ENCODE results near the gene HES3. TPM values are rescaled to one million over a fixed set of nuclear protein-coding genes. Genes with fewer than 3 reads are reported as not detected.
A peak's percentile ranks its signal among the peaks of the same experiment; 100 is the strongest.

Gene HES3, protein sequence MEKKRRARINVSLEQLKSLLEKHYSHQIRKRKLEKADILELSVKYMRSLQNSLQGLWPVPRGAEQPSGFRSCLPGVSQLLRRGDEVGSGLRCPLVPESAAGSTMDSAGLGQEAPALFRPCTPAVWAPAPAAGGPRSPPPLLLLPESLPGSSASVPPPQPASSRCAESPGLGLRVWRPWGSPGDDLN
- total RNA-seq: not detected in 2 replicates

DNA sequence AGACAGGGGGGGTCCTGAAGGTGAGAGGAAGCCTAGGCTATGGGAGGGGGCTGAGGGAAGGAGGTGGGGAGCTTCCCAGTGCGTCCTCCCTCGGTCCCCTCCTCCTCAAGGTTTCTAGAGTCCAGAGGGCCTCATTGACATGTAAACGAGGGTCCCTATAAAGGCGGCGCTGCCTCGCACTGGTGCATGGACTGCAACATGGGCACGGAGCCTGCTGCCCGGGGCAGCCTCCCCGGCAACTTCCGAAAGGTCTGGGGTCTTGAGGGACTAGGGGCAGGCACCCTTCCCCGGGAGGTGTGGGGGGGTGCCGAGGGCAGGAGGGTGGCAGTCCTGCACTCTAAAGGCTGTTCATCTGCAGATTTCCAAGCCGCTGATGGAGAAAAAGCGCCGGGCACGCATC is at the start of gene HES3:
HES3 (plus strand) TSS at position 187 of the 400 bp plus-strand sequence; CDS start at position 374, 187 bp downstream.
- no peak for DNase-seq

DNA sequence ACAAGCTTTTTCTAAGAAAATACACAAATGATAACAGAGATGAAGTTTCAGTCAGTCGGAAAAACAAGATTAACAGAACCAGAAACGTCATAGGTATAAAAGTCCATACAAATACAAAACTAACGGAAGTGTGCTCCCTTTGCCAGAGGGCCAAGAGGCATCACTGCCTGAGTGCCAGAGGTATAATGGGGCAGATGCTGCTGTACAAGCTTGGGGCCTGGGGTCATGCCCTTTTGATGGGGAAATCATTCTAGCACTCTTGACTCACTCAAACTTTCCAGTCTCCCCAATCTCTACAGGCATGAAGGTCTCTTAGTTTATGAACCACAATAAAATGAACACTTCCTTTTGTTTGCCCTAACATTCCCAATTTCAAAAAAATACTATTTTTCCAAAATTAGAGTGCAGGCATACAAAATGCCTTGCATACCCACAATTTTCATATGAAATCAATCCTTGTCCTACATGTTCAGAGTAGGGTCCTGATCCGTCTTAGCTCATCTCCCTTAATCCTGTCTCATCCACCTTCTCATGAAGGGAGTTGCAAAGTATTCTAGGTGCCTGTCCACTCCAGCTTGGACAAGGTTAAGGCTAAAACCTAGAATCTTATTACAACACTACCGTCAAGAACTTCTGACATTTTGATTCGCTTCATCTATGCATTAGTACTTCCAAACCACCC is 46.1 kb upstream of the HES3 start:
- DNase-seq: no peak

DNA sequence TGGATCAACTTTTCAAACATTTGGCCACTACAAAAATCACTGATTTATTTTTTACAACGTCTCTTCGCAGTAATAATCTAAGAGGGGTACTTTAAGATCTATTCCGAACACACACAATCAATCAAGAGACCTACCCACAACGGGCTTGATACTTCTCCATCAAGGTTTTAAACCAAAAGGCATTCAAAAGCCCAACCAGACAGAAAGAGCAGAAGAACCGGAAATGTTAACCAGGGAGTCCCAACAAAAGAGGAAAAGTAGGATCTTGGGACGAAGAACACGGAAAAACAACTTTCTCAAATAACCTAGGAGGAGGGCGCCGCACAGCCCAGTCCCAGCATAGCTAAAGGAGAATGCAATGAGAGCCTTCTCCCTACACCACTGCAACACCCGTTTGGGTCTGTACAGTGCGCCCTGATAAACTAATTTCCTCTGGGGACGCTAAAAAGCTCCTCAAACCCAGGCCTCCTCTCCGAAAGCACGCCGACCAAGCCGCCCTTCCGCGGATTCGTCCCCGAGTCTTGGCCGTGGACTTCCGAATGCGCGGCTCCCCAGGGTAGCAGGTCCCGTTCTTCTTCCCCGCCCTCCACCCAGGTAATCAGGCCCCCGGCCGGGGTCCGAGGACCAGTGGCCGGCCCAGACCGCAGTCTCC is 45.2 kb upstream of the HES3 start:
- peak; percentile 46 for DNase-seq

DNA sequence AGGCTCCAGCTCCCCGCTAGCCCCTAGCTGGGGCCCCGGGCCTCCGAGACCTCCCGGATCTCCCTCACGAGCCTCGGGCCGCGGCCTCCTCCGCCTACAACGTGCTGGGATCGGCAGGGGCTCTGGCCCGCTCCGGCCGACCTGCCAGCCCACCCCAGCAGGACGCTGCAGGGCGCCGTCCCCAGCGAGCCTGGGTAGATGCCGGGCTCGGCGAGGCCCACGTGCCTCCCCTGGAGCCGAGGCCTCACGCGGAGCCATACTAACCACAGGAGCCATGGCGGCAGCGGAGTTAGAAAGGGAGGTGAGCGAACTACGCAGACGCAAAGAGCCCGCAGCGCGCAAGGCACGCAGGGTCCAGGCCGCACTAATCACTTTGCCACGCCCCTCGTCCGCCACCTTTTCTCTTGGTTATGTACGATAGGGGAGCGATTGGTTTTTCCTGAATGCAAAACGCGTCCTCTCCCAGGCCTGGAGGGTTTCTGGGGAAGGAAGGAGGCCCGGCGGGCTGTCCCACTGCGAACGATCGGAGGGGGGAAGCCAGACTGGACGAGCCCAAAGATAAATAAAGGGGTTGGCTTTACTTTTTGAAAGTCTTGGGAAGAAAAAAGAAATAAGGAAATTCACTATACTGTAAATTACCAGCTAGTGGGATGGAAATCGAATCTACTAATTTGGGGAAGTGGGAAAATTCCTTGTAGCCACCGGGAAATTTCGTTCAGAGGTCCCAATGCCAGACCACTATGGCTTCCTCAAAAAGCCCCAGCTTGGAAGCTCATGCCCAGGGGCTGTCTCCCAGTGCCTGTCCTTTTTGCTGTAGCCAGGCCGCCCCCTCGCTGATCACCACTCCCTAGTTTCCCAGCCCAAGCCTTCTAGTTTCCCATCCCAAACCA is 44.4 kb upstream of the HES3 start, which contains the start of gene RPL22:
RPL22 (minus strand) TSS at position 298 of the 890 bp plus-strand sequence; CDS start at position 276, 22 bp downstream.
- DNase-seq: peak; percentile 100

DNA sequence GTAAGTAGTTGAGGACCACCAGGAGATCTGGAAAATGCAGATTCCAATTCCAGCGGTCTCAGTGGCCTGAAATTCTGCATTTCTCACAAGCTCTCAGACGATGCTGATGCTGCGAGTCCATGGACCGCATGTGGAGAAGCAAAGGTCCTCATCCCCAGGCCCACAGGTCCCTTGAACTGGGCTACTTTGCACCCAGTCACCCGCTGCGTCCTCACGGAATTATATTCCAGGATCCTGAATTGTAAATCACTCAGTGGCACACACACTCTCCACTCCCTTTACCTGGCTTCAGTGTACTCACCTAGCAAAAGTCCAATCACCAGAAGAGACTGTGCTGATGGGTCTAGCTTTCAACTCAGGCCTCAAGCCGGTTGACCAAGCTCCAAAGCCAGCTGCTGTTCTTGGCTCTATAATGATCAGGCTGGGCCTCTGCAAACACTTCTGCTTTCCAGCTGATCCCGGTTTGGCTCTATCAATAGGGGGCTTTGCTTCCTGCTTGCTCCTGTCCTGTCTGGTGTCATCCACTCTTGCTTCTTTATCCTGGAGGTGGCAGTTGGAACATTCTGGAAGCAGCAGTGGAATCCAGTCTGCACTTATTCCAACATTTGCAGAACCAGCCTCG is 43.7 kb upstream of the HES3 start:
- no peak for DNase-seq

DNA sequence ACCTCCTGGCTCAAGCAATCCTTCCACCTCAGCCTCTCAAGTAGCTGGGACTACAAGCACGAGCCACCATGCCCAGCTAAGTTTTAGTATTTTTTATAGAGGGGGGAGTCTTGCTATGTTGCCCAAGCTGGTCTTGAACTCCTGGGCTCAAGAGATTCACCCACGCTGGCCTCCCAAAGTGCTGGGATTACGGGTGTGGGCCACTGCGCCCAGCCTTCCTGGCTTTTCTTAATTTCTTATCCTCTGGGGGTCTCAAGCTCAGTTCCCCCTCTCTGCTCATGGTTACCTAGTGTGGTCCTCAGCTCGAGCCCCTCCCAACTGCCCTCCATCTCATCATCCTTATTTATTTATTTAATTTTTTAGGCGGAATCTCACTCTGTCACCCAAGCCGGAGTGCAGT is 41.7 kb upstream of the HES3 start:
- no peak for DNase-seq

DNA sequence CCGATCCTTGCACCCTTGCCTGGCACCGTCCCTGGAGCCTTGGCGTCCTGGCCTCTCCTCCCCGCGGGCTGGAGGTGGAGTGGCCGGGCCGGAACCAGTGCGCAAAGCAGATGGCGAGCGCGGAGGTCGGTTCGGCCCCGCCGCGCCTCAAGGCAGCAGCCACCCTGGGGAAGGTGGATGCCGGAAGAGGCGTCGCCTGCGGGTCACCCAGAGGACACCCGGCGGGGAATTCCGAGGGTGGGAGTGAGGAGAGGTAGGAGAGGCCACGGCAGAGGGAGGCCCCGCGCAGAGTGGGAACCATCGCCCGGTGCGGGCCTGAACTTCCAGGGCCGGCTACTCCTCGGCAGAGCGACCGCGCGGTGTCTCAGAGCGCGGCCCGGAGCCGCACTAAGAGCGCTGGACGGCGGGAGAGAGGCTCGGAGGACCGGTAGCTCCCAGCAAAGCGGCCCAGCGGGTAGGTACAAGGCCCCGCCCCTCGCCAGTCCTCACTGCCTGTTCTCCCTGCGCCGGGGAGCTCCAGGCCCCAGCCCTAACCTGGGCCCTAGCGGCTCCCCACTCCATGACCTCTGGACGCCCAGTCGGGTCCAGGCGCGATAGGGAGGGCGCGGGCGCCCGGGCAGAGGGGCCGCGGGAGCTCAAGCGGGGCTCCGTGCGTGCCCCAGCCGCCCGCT is 38.0 kb upstream of the HES3 start, which contains the start of gene RNF207:
RNF207 (plus strand) TSS at position 271 of the 671 bp plus-strand sequence. CDS start 417 bp downstream, outside the sequence.
- peak; percentile 52 for DNase-seq

DNA sequence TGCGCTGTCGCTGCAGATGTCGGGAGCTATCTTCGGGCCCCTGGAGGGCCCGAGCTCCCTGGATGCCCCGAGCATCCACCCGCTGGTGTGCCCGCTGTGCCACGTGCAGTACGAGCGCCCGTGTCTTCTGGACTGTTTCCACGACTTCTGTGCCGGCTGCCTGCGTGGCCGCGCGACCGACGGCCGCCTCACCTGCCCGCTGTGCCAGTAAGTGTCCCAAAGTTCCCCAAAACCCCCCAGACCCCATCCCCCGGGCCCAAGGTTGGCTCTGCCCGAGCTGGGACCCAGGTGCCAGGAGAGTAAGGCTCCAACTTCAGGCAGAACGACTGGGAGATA is 37.5 kb upstream of the HES3 start:
- DNase-seq: no peak

DNA sequence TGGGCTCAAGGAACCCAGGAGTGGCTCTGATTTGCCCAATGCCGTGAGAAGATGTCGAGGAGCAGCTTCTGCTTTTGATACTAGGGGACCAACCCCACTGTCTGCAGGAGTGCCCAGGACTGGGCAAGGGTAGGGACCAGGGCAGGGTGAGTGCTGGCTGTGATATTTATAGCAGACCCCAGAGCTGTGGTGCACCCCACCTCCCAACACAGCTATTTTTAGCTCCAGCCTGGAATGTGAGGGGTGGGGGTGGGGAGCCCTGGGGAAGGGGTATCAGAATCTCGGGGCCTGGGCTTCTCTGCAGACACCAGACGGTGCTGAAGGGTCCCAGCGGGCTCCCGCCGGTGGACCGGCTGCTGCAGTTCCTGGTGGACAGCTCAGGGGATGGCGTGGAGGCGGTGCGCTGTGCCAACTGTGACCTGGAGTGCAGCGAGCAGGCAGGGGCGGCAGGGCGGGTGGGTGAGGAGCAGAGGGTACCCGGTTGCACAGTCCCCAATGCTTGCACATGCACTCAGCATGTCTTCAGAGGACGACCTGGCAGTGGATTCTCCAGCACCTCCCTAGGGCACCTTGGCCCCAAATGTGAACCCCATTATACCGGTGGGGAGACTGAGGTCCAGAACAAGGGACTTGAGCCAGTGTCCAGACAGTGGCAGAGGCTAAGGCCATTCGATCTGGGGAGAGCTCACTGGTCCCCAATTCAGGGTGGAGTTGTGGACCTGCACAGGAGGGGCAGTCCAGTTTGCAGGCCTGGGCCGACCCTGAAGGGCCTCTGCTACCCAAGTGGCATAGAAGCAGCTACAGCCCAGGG is 36.7 kb upstream of the HES3 start:
- DNase-seq: no peak

DNA sequence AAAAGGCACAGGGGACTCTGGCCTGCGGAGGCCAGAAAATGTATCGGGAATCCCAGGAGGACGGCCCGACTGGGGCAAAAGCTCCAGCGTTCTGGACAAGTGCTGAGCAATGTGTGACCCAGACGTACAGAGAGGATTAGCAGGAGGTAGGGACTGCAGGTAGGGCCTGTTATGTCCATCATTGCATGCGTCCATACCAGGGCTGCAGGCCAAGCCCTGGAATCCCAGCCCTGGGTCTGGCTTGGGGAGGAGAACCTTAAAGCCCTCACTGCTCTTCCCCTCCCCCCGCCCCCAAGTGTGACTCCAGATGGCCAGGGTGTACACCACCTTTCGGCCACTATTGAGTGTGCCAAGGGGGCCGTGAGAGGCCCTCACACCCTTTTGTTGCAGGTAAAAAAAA is 36.1 kb upstream of the HES3 start:
- no peak for DNase-seq

DNA sequence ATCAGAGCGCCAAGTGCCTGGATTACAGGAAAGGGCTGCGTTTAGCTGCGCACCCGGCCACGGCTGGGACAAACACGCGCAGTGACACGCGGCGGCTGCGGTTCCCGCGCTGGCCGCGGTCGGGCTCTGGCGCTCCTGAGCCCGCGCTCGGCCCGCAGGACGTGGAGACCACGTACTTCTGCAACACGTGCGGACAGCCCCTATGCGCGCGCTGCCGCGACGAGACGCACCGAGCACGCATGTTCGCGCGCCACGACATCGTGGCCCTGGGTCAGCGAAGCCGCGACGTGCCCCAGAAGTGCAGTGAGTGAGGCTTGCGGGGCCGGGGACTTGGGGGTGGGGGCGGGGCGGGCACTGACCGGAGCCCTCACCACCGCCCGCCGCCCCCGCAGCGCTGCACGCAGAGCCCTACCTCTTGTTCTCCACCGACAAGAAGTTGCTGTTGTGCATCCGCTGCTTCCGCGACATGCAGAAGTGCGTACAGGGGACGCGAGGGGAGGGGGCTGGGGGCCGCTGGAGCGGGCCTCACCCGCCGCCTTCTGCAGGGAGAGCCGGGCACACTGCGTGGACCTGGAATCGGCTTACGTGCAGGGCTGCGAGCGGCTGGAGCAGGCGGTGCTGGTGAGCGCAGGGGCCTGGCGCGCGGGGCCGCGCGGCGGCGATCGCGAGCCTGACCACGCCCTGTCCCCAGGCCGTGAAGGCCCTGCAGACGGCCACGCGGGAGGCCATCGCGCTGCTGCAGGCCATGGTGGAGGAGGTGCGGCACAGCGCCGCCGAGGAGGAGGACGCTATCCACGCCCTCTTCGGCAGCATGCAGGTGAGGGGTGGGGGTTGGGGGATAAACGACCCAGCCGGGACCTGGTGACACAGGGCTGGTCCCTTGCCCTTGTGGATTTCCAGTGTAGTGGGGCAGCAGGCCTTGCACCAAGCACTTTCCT is 35.0 kb upstream of the HES3 start:
- DNase-seq: peak; percentile 78

DNA sequence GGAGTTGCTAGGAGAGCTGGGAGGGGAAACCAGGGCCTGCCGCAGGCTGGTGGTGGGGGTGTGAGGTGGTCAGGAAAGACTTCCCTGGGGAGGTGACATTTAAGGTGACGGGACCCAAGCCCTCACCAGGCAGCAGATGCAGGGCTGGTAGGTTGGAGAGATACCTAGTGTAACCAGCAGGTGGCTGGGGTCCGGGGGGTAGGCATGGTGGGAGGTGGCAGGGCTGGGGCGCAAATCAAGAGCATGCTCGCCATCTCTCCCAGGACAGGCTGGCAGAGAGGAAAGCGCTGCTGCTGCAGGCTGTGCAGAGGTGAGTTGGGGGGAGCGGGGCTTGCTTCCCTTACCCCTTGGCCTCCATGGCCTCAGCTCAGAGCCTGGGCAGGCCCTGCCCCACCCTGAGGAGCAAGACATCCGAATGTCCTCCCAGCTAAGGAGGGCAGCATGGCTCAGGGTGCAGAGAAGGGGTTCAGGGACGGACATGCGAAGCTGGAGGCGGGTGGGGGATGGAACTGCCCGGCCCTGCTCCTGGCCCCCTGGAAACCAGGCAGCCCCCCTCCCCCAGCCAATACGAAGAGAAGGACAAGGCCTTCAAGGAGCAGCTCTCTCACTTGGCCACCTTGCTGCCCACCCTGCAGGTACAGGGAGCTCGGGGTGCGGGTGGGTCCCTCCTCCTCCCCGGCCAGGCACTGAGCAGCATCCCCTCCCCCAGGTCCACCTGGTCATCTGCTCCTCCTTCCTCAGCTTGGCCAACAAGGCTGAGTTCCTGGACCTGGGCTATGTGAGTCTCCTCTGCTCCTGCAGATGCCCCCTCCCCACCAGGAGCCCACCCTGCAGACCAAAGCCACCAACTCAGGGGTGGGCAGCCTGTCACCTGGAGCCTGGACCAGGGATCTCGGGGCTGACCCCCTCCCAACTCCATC is 34.1 kb upstream of the HES3 start:
- DNase-seq: no peak

DNA sequence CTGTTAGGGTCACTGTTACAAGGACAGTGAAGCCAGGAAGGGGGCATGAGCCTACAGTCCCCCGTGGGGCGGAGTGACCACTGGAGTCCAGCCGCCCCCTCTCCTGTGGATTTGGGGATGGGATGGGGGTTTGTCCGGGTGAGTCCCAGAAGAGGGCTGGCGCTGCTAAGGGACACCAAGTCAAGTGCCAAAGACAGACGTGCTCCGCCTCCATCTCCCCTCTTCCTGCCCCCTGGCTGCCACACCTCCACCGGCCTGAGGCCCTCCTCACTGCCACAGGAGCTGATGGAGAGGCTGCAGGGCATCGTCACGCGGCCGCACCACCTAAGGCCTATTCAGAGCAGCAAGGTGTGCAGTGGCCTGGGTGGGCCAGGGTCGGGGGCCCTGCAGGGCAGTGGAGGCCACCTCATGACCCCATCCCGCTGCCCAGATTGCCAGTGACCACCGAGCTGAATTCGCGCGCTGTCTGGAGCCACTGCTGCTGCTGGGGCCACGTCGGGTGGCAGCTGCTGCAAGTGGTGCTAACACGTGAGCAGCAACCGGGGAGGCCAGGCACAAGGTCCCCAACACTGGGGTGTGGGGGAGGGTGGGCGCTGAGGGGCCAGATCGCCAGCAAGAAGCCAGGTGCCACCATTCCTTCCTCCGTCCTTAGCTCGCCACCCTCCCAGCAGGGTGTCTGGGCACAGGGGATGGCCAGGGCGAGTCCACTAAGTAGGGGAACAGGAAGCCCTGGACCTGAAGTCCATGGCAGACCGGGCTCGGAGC is 33.2 kb upstream of the HES3 start:
- no peak for DNase-seq

DNA sequence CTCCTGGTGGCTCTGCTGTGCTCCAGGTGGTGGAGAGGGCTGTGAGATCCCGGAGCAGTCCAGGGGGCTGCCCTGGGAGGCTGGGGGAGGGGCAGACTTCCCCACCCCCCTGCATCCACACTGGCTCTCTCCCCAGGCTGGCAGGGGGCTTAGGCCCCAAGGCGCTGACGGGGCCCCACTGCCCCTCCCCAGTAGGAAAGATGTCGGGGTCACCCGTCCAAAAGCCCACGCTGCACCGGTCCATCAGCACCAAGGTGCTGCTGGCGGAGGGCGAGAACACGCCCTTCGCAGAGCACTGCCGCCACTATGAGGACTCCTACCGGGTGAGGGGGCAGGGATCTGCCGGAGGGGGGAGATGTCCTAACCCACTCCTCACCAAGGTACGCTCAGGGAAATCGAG is 32.2 kb upstream of the HES3 start:
- no peak for DNase-seq

DNA sequence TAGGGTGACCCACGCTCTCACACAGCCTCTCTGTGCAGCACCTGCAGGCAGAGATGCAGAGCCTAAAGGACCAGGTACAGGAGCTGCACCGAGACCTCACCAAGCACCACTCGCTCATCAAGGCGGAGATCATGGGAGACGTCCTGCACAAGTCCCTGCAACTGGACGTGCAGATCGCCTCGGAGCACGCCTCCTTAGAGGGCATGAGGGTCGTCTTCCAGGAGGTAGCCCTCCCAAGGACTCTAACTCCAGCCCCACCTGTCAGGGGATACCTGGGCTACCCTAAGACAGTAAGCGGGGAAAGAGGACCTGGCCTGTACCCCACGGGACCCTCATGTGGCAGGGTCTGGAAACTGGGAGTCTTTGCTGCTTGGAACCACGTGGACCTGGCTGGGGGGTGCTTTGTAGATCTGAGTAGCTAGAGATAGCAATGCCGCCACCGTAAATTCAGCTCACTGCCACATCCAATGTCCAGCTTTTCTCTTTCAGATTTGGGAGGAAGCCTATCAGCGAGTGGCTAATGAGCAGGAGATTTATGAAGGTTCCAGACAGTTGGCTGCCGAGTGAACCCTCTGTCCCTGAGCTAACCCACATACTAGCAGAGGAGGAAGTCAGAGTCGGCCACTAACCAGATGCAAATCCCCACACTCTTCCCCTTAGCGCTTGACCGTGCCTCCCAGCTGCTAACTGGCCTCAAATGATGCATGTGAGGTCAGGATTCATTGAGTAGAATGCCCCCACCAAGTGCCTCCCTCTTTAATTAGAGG is 31.6 kb upstream of the HES3 start:
- DNase-seq: no peak

DNA sequence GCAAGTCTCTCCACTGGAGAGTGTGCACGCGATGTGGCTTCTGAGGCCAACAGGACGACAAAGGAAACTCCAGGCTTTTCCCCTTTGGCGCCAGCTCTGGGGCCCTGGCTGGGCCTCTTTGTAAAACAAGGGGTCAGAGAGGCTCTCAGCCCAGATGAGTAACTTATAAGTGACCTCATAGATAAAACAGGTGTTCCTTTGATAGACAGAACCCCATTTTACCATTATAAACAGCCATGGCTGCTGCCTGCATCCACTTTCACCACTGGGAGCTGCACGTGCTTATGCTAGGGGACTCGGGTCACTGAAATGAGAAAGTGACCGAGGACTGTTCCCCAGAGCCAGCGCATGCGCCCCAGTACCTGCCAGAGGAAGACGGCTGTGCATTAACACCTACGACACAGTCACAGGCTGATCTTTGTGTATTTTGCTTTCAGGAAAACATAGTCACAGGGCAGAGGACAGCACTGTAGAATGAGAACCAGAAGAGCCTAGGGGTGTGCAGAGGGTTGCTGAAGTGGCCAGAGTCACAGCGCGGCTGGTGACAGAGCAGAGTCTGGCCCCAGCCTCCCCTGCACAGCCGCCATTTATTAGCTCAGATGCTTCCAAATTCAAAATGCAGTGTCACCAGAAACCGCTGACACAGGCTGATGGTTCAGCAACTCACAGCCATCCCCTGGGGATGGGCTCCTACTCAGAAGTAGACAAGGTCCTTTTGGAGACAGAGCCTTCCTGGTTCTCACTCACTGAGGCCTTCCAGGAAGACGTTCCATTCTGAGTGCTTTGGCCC is 25.4 kb upstream of the HES3 start:
- no peak for DNase-seq

Data from dermis blood vessel endothelial cell (primary cell).